ENCODE results near the gene HEATR9. TPM values are rescaled to one million over a fixed set of nuclear protein-coding genes. Genes with fewer than 3 reads are reported as not detected.

Gene HEATR9
- total and polyA plus RNA-seq, 2 donors (not counting 3 experiments of a cell fraction or from before 2014, with no cell fraction given), result not detected

GRCh38 chr17:35844547-35844946, 24.1 kb downstream of the HEATR9 start:
- intact Hi-C loops (cut with micrococcal nuclease) (loop anchor here (10.0 kb wide), 2 partner anchors 100 to 230 kb away; partner anchors contain the start of gene LYZL6), dilution Hi-C loops (cut with MboI; ENCODE audit: extremely low pct_ligation_motif_present, low sequenced_read_pairs) (no loop called here)
- H4K20me1 ChIP-seq (replicated peaks; ENCODE audit: control insufficient read depth, extremely low read depth, insufficient read depth, low read length), result no peaks in the 10 kb centered on the region
- H3K27ac ChIP-seq (ENCODE audit: insufficient read depth, low read depth, low read length), result no peak overlapping the region
- no peaks in the 10 kb centered on the region for H3K27me3 ChIP-seq (ENCODE audit: control insufficient read depth in 2 of 2, insufficient read depth in 2 of 2, low read length in 2 of 2)
- no peaks in the 10 kb centered on the region for H3K9me1 ChIP-seq (replicated peaks; ENCODE audit: control insufficient read depth, extremely low read depth, insufficient read depth, low read length)
- H3K4me2 ChIP-seq (ENCODE audit: insufficient read depth, low read length), result no peak overlapping the region
- TF ChIP-seq GATA2 (IDR thresholded peaks at IDR 0.05; ENCODE audit: insufficient read depth, insufficient read length, low read depth, low read length) (no peak), FOS (IDR thresholded peaks at IDR 0.05; ENCODE audit: borderline replicate concordance, insufficient read depth, low read length) (no peak), JUN (IDR thresholded peaks at IDR 0.05; ENCODE audit: borderline replicate concordance, insufficient read depth, insufficient read length, low read depth) (no peak), CTCF (IDR thresholded peaks at IDR 0.05; ENCODE audit: extremely low read depth in 1 of 2, insufficient read depth in 1 of 2, low read depth in 1 of 2, low read length in 2 of 2) (no peak), EZH2 (IDR thresholded peaks at IDR 0.05; ENCODE audit: borderline replicate concordance, low read depth, low read length, severe bottlenecking) (no peak), MYC (IDR thresholded peaks at IDR 0.05; ENCODE audit: low read depth, low read length) (no peak), POLR2AphosphoS5 (IDR thresholded peaks at IDR 0.05; ENCODE audit: insufficient read depth, low read depth, low read length) (no peak), POLR2A (IDR thresholded peaks at IDR 0.05; ENCODE audit: low read depth, low read length) (no peak)
- TF ChIP-seq, protein P1, sequence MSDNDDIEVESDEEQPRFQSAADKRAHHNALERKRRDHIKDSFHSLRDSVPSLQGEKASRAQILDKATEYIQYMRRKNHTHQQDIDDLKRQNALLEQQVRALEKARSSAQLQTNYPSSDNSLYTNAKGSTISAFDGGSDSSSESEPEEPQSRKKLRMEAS (IDR thresholded peaks at IDR 0.05; ENCODE audit: insufficient read depth, insufficient read length), result no peak
- ChIA-PET POLR2A (no interaction called here), CTCF (no interaction called here)
- no peak for FAIRE-seq
- peaks cover 37 to 39% of the 10 kb centered on the region in 2 experiments for H3K36me3 ChIP-seq (ENCODE audit: control insufficient read depth in 2 of 2, extremely low read depth in 1 of 2, insufficient read depth in 2 of 2, low read length in 2 of 2)
- no peaks in the 10 kb centered on the region for H3K4me1 ChIP-seq (ENCODE audit: control insufficient read depth, extremely low read depth, insufficient read depth, low read length)
- H3K4me3 ChIP-seq (replicated peaks in 1 of 3; ENCODE audit: insufficient read depth in 1 of 3, low read depth in 1 of 3, low read length in 3 of 3), result no peak overlapping the region
- no TSS peak for BruUV-seq (replicated peaks)
- peaks cover 5% of the 10 kb centered on the region for H3K79me2 ChIP-seq (ENCODE audit: control insufficient read depth, insufficient read depth, low read length)
- no peak for DNase-seq (ENCODE audit: low read depth, low spot score)
- H2AFZ ChIP-seq (ENCODE audit: low read depth, low read length), result no peak overlapping the region
- no peak overlapping the region for H3K9ac ChIP-seq (replicated peaks; ENCODE audit: extremely low read depth, insufficient read depth, low read length)
- no peaks in the 10 kb centered on the region for H3K9me3 ChIP-seq (replicated peaks; ENCODE audit: control insufficient read depth, insufficient read depth, low read length)

Data from endothelial cell of umbilical vein (primary cell).